CD14-positive monocyte (primary cell): Measurements from ENCODE around the gene CEP126. TPM values are rescaled to one million over a fixed set of nuclear protein-coding genes. Genes with fewer than 3 reads are reported as not detected.

ENCODE experiments used
- DNase-seq, 3 donors: peaks; one replicate each; pipeline ENCODE4 v3.0.0-alpha.2; 2011 to 2022
- H2AFZ ChIP-seq: 2 replicates; pipeline ENCODE4 v1.6.0; 2012; ENCODE audit warnings: mild to moderate bottlenecking, low read depth, low read length, inconsistent platforms; ENCODE audit not compliant: insufficient read depth, poor library complexity, severe bottlenecking
- H3K27ac ChIP-seq, 2 donors: 1 replicate in 1 of 2; 2 replicates in 1 of 2; pipeline ENCODE4 v1.5.1; 2012 to 2013; ENCODE audit warnings: low read length in 2 of 2, control low read depth in 1 of 2, inconsistent platforms in 1 of 2, low read depth in 1 of 2, mild to moderate bottlenecking in 1 of 2
- H3K27me3 ChIP-seq, 2 donors: one replicate each; pipeline versions ENCODE4 v1.6.0 to v1.6.1; 2011 to 2013; ENCODE audit warnings: low read length in 2 of 2; ENCODE audit not compliant: control insufficient read depth in 2 of 2, insufficient read depth in 2 of 2
- H3K36me3 ChIP-seq, 2 donors: replicated peaks in 1 of 2; 1 replicate in 1 of 2; 2 replicates in 1 of 2; pipeline versions ENCODE4 v1.5.1 to v1.6.1; 2012 to 2013; ENCODE audit warnings: low read length in 2 of 2, control low read depth in 1 of 2, inconsistent platforms in 1 of 2, mild to moderate bottlenecking in 1 of 2; ENCODE audit not compliant: insufficient read depth in 2 of 2, control insufficient read depth in 1 of 2
- H3K4me1 ChIP-seq, 2 donors: 1 replicate in 1 of 2; 2 replicates in 1 of 2; pipeline versions ENCODE4 v1.5.1 to v1.6.1; 2012 to 2013; ENCODE audit warnings: low read length in 2 of 2, control low read depth in 1 of 2, inconsistent platforms in 1 of 2, mild to moderate bottlenecking in 1 of 2, moderate library complexity in 1 of 2; ENCODE audit not compliant: insufficient read depth in 2 of 2, control insufficient read depth in 1 of 2
- H3K4me2 ChIP-seq: replicated peaks from 2 replicates; pipeline ENCODE3; 2012; ENCODE audit warnings: low read length, moderate library complexity, mild to moderate bottlenecking; ENCODE audit not compliant: poor library complexity, severe bottlenecking; ENCODE audit errors: extremely low read depth
- H3K4me3 ChIP-seq, 3 experiments: fragments of 200-600 bp in 1 of 3; sonication (generic) in 1 of 3; replicated peaks in 1 of 3; 1 replicate in 2 of 3; 2 replicates in 1 of 3; pipeline ENCODE4 v1.5.1; 2011 to 2013; ENCODE audit warnings: low read length in 3 of 3, mild to moderate bottlenecking in 3 of 3, control low read depth in 2 of 3, low read depth in 2 of 3, inconsistent platforms in 1 of 3, moderate library complexity in 1 of 3
- H3K79me2 ChIP-seq: 2 replicates; pipeline ENCODE4 v1.6.0; 2012; ENCODE audit warnings: mild to moderate bottlenecking, control low read depth, inconsistent platforms, low read length, moderate library complexity; ENCODE audit not compliant: insufficient read depth
- H3K9ac ChIP-seq: 2 replicates; pipeline ENCODE4 v1.6.0; 2017; ENCODE audit warnings: low read length, mild to moderate bottlenecking; ENCODE audit not compliant: insufficient read depth, poor library complexity, severe bottlenecking
- H3K9me3 ChIP-seq, 2 donors: replicated peaks in 1 of 2; 1 replicate in 1 of 2; 2 replicates in 1 of 2; pipeline versions ENCODE4 v1.5.1 to v1.6.1; 2012 to 2013; ENCODE audit warnings: low read length in 2 of 2, control low read depth in 1 of 2; ENCODE audit not compliant: control insufficient read depth in 1 of 2, insufficient read depth in 1 of 2
- H4K20me1 ChIP-seq: 2 replicates; pipeline ENCODE4 v1.6.0; 2012; ENCODE audit warnings: mild to moderate bottlenecking, low read length, control low read depth, moderate library complexity; ENCODE audit not compliant: insufficient read depth
- H3K27ac Mint-ChIP-seq, 7 donors: one replicate each; pipeline ENCODE4 v1.8.0; 2020; ENCODE audit warnings: mild to moderate bottlenecking in 7 of 7, mixed read lengths in 7 of 7, moderate library complexity in 6 of 7, inconsistent platforms in 2 of 7
- H3K27me3 Mint-ChIP-seq, 3 donors: one replicate each; pipeline ENCODE4 v1.8.0; 2021 to 2022; ENCODE audit warnings: low read depth in 3 of 3, mild to moderate bottlenecking in 3 of 3, mixed read lengths in 3 of 3, moderate library complexity in 3 of 3, inconsistent platforms in 1 of 3
- H3K36me3 Mint-ChIP-seq, 2 donors: one replicate each; pipeline ENCODE4 v1.8.0; 2020; ENCODE audit warnings: mixed read lengths in 2 of 2, inconsistent platforms in 1 of 2, mild to moderate bottlenecking in 1 of 2
- H3K4me1 Mint-ChIP-seq: one replicate; pipeline ENCODE4 v1.8.0; 2020; ENCODE audit warnings: mild to moderate bottlenecking, mixed read lengths
- H3K4me3 Mint-ChIP-seq, 2 donors: one replicate each; pipeline ENCODE4 v1.8.0; 2020; ENCODE audit warnings: mild to moderate bottlenecking in 2 of 2, mixed read lengths in 2 of 2, moderate library complexity in 1 of 2
- H3K9me3 Mint-ChIP-seq, 7 donors: one replicate each; pipeline ENCODE4 v1.8.0; 2020 to 2022; ENCODE audit warnings: mixed read lengths in 7 of 7, mild to moderate bottlenecking in 6 of 7, moderate library complexity in 6 of 7, inconsistent platforms in 2 of 7
- CTCF ChIP-seq: fragments of 200-600 bp; IDR thresholded peaks from one replicate; pipeline ENCODE4 v1.8.0; 2022; ENCODE audit warnings: antibody characterized with exemption, mild to moderate bottlenecking
- WGBS: methylation state at CpG from one replicate; pipeline ENCODE4 v1.1.5; 2013; ENCODE audit warnings: missing lambda C conversion rate; ENCODE audit not compliant: insufficient coverage; 5-methylcytosine and 5-hydroxymethylcytosine counted together
- intact Hi-C, 2 donors: fragments of 100-400 bp; cut with micrococcal nuclease; formaldehyde crosslinking; loops; one replicate each; pipeline versions ENCODE4 v1.15.0 to v1.15.1; 2023
- polyA plus RNA-seq, 3 donors: library from polyadenylated mRNA; depleted of rRNA in 1 of 3; unstranded in 2 of 3; stranded (reverse) in 1 of 3; fragments of 300-500 nt in 2 of 3; fragments of >200 nt in 1 of 3; fragmentation: Illumina TruSeq in 2 of 3; gene quantifications; 1 replicate in 2 of 3; 2 replicates in 1 of 3; pipeline ENCODE4 v1.2.3, GENCODE V29; 2012 to 2021

CEP126 gene
- polyA plus RNA-seq, 3 donors: 0.02 to 0.52 TPM; not detected in 1

DNA sequence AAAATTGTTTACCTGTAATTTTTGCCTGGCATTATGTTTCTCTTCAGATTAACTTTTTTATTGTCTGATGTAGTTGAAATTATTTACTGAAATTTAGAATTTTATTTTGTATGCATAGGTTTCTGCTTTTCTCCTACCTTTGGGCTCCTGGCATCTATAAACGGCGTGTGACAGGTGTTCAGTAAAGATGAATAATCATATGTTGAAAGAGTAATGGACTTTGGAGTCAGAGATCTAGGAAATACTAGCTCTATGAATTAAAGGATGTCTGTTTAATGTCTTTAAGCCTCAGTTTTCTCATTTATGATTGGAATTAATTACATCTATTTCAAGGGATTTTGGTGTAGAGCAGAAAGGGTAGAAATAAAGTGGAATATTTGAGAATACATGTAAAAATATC lies 8.7 kb downstream of the CEP126 start:
- Histone ChIP-seq H3K9ac (no peak overlapping the region), H3K27ac (no peak overlapping the region), H3K27me3 (no peaks in the 10 kb centered on the region), H2AFZ (no peak overlapping the region), H3K9me3 (no peaks in the 10 kb centered on the region), H3K79me2 (no peaks in the 10 kb centered on the region), H3K4me3 (no peak overlapping the region), H3K36me3 (no peaks in the 10 kb centered on the region), H4K20me1 (no peaks in the 10 kb centered on the region), H3K4me2 (no peak overlapping the region), H3K4me1 (no peaks in the 10 kb centered on the region)
- no peaks in the 10 kb centered on the region for H3K36me3 Mint-ChIP-seq
- peaks cover 0 to 4% (median 0%) of the 10 kb centered on the region in 3 donors for H3K27me3 Mint-ChIP-seq
- no peak overlapping the region for H3K27ac Mint-ChIP-seq
- no peak for DNase-seq
- H3K9me3 Mint-ChIP-seq: peaks cover 0 to 3% (median 0%) of the 10 kb centered on the region in 7 donors
- H3K4me3 Mint-ChIP-seq: no peak overlapping the region
- TF ChIP-seq CTCF: no peak
- WGBS: no CpG with 5 or more reads among the region's 2 CpGs
- intact Hi-C loops: no loop called here
- H3K4me1 Mint-ChIP-seq: no peaks in the 10 kb centered on the region

GRCh38 chr11:101929294-101929915 lies 14.6 kb downstream of the CEP126 start:
- H3K36me3 Mint-ChIP-seq: no peaks in the 10 kb centered on the region
- Histone ChIP-seq H3K36me3 (no peaks in the 10 kb centered on the region), H2AFZ (no peak overlapping the region), H3K4me2 (no peak overlapping the region), H3K27me3 (no peaks in the 10 kb centered on the region), H3K79me2 (no peaks in the 10 kb centered on the region), H3K9me3 (no peaks in the 10 kb centered on the region), H3K4me1 (no peaks in the 10 kb centered on the region), H3K27ac (no peak overlapping the region), H4K20me1 (no peaks in the 10 kb centered on the region), H3K9ac (no peak overlapping the region), H3K4me3 (no peak overlapping the region)
- H3K4me3 Mint-ChIP-seq: no peak overlapping the region
- no peak overlapping the region for H3K27ac Mint-ChIP-seq
- H3K27me3 Mint-ChIP-seq: no peaks in the 10 kb centered on the region
- DNase-seq: no peak
- no peak for TF ChIP-seq CTCF
- WGBS: no CpG with 5 or more reads among the region's 5 CpGs
- intact Hi-C loops: no loop called here
- H3K9me3 Mint-ChIP-seq: peaks cover 0 to 7% (median 1%) of the 10 kb centered on the region in 7 donors
- no peaks in the 10 kb centered on the region for H3K4me1 Mint-ChIP-seq
